NCI-H2029 (cell line): ENCODE results near the gene FLNB.
A peak's percentile ranks its signal among the peaks of the same experiment; 100 is the strongest.

Experiments used
- DNase-seq: peaks from one replicate; lab custom pipeline; 2025; lab: John Stamatoyannopoulos, UW

Gene FLNB

DNA sequence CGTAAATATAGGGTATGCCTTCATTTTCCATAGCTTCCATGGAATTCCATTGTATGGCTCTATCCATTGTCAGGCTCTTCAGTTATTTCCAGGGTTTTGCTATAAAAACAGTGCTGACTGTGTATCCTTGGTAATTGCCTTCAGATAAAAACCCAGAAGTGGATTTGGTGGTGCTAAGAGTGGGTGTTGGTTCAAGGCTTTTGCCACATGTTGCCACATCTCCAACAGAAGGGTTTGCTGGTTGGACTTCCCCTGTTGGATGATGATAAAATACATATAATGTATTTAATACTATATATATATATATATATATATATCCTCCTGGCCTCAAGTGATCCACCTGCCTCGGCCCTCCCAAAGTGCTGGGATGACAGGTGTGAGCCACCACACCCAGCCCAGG is 97.8 kb downstream of the FLNB start:
- no peak for DNase-seq

DNA sequence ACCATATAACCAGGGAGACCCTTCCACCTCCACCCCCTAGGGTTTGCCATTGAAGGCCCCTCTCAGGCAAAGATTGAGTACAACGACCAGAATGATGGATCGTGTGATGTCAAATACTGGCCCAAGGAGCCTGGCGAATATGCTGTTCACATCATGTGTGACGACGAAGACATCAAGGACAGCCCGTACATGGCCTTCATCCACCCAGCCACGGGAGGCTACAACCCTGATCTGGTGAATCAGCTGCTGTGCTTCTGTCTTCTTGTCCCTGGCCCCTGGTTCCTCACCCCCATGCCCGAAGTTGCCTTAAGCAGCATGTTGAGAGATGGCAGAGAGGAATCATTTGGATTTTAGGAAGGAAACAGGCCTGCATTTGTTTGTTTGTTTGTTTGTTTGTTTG is 98.4 kb downstream of the FLNB start:
- DNase-seq = no peak

DNA sequence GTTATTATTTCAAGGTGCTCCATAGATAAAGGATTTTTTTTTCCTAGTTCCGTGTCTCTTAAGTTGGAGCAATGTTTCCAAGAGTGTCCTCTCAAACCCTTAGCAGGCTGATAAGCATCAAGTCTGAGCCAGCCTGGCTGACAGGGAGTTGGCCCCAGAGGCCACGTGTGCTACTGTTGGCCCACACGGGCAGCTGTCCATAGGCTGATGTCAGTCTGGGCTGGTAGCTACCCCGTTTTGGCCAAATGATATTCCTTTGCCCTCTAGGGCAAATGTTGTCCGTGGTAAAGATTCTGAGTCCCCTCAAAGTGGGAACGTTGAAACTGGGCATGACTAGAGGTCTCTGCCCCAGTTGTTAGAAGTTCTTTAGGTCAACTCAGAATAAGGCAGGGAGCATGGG is 99.4 kb downstream of the FLNB start:
- DNase-seq = no peak

DNA sequence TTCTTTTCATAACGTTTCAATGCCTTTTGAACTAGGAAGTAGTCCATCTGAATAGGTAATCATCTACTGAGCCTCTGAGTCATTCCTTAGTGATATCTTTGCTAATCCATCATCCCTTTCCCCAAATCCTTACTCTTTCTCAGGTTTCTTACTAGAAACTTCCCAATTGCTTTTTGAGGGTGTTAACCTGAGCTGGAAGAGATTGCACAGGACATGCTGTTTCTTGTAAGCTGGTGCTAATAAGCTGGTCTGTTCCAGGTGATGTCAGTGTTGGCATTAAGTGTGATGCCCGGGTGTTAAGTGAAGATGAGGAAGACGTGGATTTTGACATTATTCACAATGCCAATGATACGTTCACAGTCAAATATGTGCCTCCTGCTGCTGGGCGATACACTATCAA is 101.5 kb downstream of the FLNB start:
- DNase-seq = no peak

DNA sequence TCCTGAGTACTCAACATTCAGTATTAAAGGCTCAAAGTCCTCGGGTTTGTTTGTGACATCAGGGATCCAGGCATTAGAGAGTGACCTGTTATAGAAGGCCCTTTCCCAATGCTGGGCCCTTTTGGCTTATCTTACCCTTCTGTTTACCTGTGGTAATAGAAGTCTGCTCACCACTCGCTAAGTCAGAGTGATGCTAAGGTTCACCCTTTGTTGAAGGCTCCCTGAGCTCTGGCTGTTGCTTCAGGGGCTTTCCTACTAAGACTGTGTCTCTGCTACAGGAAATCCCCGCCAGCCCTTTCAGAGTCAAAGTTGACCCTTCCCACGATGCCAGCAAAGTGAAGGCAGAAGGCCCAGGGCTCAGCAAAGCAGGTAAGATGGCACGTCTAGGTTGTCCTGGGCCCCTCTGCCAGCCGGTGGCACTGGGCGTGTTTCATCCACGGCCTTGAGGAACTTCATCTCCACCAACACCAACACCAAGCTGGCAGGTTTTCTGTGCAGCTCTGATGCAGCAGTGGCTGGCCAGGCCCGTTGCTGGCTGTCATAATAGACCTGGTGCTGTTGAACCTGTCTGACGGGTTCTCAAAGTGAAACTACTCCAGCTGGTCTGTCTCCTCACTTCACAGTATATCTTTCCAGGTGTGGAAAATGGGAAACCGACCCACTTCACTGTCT is 103.4 kb downstream of the FLNB start:
- peak; percentile 60 for DNase-seq

DNA sequence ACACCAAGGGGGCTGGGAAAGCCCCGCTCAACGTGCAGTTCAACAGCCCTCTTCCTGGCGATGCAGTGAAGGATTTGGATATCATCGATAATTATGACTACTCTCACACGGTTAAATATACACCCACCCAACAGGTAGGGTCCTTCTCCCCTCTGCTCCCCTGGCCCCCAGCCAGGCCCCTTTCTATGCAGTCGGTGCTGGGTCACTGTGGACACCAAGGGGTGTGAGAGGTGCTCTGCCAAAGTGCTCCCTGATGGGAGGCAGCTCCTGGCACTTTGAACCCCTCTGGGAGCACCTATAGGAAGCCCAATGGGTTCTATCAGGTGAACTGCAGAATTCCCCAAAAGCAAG is 103.9 kb downstream of the FLNB start:
- DNase-seq = no peak

DNA sequence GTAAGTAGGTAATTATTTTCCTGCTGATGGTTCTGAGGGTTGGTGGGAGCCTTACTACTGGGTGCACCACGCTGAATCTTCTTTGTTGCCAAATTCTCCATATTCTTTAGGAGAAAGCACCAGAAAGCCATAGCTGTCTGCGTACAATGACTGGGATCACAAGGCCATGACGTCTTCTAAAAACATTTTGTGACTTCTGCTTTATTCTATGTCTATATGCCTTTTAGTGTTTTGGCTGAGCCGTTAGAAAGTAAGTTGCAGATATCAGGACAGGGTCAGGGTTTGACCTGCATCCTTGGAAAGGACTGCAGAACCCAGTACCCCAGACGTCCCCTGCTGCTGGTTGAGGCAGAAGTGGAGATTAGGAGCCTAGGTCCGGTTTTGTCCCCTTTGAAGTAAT is 107.0 kb downstream of the FLNB start:
- DNase-seq = no peak

DNA sequence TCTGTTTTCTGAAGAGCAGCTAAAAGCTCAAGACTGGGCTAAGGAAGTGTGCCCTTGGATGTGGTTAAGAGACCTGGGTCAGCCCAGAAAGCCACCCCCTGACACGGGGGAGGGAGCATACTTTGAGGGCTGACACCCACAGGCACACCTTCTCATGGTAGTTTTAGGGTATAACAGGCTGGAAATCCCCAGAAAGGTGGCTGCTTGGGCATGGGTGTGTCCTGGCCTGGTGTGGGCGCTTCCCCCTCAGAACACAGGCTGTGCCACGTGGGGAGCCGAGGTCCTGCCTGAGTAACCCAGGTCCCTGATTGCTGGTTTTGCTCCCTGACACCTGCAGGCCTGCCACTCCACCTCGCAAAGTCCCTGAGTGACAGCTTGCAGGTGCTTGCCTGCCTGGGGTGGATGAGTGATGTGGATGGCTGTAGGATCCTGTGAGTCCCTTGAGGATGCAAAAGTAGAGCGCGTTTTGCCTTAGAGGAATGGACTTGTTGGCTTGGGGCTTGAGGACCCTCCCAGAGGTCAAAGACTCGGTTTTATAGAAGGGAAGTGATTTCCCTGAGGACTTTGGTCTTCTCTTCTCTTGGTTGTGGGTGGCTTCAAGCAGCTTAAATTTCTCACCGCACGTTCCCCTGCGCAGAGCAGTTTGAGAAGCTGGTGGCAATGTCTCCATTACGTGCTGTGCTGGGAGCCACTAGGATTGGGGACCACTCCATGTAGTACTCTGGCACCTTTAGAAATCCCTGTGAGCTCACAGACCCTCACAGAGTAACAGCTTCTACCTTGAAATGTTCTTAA is 108.1 kb downstream of the FLNB start:
- DNase-seq = no peak

DNA sequence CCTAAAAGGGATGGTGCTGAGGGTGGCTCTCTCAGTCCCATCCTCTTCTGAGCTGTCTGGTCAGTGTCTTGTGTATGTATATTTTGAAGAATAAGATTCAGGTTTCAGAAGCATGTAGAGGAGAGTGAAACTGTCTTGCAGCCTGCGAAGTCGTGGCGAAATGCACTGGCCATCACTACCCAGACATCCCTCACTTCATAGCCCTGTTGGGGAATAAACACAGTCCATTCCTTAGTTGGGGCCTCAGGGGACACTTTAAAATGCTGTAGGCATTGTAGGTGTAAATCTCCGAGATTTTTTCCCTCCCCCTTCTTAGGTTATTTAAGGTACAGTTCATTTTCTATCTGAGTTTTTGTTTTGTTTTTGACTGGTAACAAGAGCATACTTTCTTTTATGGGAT is 108.8 kb downstream of the FLNB start:
- no peak for DNase-seq

DNA sequence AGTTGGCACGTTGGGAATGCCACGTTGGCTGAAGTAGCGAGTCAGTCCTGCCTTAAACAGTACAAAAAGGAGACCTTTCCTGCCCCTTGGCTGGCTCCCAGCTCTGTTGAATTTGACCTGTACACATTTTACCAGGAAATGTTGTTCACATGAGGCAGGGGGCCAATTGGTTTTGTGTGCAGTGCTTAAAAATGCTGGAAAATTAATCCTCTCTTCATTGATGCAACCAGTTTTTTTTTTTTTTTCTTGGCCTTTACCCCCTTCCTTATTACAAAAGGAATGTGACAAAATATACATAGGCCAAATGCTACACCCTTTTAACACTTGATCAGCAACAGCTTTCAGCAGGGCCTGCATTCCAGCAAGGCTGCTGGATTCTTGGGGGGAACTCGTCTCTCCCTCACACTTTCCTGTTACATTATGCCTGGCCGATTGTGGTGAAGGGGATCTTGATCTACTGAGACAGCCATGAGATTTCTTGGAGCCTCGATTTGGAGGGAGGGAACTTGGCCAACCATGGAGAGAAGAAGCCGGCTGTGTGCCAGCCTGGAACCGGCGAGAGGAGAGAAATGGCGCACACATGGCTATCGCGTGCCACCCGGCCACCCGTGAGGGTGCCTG is 109.4 kb downstream of the FLNB start:
- no peak for DNase-seq

DNA sequence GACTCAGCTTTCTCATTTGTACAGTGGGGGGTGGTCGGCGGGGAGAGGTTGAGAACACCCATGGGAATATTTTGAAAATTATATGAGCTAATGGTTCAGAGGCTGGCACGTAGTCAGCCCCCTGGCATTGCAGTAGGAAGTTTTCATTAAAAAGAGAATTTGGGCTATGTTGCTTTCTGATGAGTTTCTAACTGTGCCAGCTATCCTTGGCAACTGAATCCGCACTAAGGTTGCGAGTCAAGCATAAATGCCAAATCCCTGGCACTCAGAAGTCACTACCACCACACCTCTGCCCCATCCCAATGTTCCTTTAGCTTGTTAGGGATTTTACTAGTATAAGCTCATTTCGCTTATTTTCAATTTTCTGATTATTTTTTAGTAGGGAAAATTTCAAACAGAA is 111.0 kb downstream of the FLNB start:
- no peak for DNase-seq

DNA sequence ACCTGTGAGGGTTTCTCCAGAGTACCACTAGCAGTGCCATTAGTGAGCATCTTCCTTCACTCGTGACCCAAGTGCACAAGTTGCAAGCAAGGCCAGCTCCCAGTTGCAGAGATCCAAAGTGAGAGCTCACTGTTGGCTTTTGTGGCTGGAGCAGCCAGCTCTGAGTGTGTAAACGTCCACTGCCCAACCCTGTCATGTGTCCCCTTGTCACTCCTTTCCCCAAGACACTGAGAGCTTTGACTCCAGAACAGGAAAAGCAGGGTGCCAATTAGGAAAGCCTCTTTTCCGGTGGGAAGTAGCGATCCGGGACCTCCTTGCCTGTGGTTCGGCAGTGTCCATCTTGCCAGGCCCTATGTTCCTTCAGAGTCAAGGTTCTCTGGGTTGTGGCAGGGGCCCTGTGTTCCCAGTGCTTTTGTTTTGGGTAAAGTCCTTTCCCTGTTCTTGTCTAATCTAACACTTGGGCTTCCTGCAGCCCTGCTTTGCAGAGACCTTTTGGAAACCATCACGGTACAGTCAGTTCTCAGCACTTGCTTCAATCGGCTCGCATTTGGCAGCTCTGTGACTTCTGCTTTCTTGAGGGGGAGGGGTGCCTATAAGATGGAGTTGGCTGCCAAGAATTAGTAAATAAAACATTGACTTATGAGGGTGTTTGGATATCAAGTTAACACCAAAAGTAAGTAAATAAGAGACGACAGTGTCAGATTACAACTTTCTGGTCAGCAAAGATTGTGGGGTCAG is 112.0 kb downstream of the FLNB start:
- no peak for DNase-seq

DNA sequence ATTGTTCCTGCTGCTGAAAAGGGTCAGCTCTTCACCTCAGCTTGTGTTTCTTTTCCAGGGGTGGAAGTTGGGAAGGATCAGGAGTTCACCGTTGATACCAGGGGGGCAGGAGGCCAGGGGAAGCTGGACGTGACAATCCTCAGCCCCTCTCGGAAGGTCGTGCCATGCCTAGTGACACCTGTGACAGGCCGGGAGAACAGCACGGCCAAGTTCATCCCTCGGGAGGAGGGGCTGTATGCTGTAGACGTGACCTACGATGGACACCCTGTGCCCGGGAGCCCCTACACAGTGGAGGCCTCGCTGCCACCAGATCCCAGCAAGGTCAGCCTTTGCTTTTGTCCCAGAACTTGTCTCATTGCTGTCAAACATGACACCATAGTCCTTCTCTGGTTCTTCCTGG is 113.0 kb downstream of the FLNB start:
- DNase-seq = no peak

DNA sequence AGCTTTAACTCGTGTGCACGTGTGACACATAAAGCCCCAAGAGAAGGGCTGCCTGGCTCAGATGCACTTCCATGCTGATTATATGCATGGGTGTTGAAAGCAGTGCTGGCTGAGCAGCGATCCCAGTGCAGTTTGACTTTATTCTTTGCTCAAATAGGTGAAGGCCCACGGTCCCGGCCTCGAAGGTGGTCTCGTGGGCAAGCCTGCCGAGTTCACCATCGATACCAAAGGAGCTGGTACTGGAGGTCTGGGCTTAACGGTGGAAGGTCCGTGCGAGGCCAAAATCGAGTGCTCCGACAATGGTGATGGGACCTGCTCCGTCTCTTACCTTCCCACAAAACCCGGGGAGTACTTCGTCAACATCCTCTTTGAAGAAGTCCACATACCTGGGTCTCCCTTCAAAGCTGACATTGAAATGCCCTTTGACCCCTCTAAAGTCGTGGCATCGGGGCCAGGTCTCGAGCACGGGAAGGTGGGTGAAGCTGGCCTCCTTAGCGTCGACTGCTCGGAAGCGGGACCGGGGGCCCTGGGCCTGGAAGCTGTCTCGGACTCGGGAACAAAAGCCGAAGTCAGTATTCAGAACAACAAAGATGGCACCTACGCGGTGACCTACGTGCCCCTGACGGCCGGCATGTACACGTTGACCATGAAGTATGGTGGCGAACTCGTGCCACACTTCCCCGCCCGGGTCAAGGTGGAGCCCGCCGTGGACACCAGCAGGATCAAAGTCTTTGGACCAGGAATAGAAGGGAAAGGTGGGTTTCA is 114.9 kb downstream of the FLNB start:
- no peak for DNase-seq

DNA sequence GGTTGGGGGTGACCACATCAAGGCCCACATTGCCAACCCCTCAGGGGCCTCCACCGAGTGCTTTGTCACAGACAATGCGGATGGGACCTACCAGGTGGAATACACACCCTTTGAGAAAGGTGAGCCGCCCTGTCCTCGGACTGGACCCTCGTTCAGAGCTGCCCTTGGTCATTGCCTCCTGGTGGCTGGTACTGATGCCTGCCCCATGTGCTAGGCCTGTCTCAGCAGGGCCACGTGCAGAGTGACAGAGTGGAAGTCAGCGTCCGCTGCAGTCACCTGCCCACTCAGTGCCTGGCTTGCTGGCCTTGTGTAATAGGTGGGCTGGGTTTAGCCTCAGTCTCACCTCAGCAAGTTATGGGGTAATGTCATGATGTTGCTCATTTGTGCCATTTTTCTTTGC is 116.2 kb downstream of the FLNB start:
- no peak for DNase-seq

DNA sequence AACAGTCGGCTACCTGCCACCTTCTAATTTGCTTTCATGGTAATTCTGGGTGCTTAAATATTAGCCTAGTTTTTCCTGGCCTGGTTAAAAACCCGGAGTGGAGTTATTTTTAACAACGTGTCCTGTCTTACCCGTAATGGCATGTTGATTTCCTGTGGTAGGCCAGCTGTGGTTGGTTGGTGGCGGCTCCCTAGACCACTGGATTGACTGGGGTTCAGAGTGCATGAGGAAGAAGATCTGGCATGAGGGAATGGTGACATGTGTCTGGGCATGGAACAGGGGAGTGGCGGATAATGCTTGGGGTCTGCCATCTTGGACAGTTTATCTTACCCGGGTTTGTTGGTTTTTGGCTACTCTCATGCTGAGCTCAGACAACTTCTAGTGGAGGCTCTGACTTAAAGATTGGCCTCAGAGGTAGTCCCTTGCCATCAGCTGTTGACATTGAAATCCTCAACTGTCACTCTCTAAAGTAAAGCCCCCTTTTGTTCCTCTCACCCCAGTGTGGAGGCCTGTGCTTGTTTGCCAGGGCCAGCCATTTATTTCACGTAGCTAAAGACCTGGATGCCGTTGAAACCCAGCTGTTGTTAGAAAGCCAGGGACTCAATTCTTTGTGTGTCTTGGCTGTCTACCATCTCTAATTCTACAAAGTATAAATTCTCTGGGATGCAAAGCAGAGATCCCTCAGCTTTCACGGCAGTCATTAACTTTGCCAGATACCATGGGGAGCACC is 121.0 kb downstream of the FLNB start:
- DNase-seq = no peak

DNA sequence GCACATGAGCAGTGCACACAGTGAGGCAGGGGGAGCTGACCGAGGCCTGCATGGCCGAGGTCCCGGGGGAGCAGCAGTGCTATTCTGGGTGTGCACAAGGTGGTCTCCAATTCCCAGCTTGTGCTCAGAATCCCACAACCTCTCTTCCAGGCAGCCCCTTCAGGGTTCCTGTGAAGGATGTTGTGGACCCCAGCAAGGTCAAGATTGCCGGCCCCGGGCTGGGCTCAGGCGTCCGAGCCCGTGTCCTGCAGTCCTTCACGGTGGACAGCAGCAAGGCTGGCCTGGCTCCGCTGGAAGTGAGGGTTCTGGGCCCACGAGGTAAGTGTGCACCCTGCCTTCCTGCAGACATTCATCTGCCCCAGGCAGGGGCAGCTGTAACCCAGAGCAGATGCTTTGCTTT is 122.4 kb downstream of the FLNB start:
- no peak for DNase-seq

DNA sequence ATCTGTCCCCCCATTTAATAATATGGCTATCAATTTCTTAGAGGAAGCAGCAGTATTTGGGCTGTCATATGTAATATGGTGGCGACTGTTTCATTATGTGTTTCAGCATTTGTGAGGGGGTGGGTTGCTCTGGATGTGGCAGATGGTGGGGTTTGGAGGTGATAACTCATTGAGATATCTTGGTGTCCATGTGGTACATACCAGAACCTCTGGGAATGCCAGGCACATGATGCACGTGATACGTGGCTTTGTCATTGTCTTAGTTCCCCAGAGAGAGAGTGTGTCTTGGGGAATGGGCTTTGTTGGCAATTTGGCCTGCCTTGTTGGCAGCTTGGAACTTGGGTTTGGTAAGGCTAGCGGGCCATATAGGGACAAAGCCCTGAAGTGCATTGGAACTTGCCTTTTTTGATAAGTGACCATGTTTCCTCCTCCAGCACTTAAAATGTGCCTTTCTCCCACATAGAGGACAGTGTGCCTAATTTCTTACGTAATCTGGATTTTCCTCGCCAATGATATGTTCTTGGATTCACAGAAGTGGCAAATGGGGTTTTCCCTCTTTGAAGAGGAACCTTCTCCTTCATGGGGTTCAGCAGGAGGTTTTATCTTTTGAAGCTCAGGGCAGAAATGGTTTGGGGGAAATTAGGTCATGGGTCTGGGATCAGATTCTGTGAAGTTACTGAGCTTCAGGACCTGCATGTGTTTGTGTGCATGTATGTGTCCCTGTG is 123.0 kb downstream of the FLNB start:
- DNase-seq = no peak

DNA sequence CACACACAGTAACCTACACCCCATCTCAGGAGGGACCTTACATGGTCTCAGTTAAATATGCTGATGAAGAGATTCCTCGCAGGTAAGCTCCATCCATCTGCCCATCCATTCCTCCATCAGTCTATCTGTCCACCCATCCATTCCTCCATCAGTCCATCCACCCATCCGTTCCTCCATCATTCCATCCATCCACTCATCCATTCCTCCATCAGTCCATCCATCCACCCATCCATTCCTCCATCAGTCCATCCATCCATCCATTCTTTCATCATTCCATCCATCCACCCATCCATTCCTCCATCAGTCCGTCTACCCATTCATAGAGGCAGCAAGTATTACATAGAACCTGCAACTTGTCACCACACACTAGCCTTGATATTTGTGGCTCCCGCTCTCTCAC is 124.6 kb downstream of the FLNB start:
- no peak for DNase-seq

DNA sequence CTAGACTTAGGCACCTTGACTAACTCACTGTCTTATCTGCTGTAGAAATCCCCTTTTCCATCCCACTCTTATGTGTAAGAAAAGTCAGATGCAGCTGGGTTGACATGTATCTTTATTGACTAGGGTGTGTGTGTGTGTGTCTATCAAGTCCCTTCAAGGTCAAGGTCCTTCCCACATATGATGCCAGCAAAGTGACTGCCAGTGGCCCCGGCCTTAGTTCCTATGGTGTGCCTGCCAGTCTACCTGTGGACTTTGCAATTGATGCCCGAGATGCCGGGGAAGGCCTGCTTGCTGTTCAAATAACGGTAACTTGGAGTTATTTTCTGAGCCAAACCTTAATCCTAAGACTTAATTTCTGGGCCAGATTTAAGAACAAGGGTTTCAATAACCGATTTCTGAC is 126.2 kb downstream of the FLNB start:
- no peak for DNase-seq
